ENCODE measurements around the gene ACVR2A.

GRCh38 chr2:147843391-147843863 is 1.4 kb upstream of the ACVR2A start:
- no peak for TF ChIP-seq POLR2AphosphoS5 (IDR thresholded peaks at IDR 0.05; ENCODE audit: low read depth, low read length)
- no peak for TF ChIP-seq TAF1 (IDR thresholded peaks at IDR 0.05; ENCODE audit: borderline replicate concordance, insufficient read depth, low read length)

All from PFSK-1 (cell line).